Neural progenitor cell (in vitro differentiated cells): ENCODE measurements around the gene ARAF.

ENCODE experiments used
- CTCF ChIP-seq: fragments of 200-600 bp; sonication (generic); IDR thresholded peaks from 2 replicates; pipeline ENCODE4 v1.5.1; 2017; ENCODE audit warnings: antibody characterized with exemption, mild to moderate bottlenecking
- EZH2 ChIP-seq: fragments of 200-600 bp; sonication (generic); IDR thresholded peaks from 2 replicates; pipeline ENCODE4 v1.6.1; 2017; ENCODE audit warnings: antibody characterized with exemption, mild to moderate bottlenecking, moderate library complexity
- EZH2phosphoT487 ChIP-seq: fragments of 200-600 bp; sonication (generic); IDR thresholded peaks from 2 replicates; pipeline ENCODE4 v1.6.1; 2017; ENCODE audit warnings: antibody characterized with exemption

- TF ChIP-seq CTCF (no peak), EZH2 (no peak), EZH2phosphoT487 (no peak)
Observed at GRCh38 chrX:47566841-47567240, 5.8 kb downstream of the ARAF start.
